HL-60/S4 (cell line): ENCODE results near the gene NFIA.

ENCODE experiments used
- in situ Hi-C: fragments of 300-500 bp; cut with MboI; formaldehyde crosslinking; loops from 2 replicates; pipeline ENCODE4 v1.14.3; 2022; ENCODE audit warnings: low sequenced_read_pairs

The NFIA gene

GRCh38 chr1:61208831-61209230 is 126.5 kb downstream of the NFIA start:
- in situ Hi-C loops = no loop called here

- in situ Hi-C loops = no loop called here
These were observed 128.2 kb downstream of the NFIA start for GRCh38 chr1:61210435-61211154.

GRCh38 chr1:61213245-61214011 is 131.1 kb downstream of the NFIA start:
- in situ Hi-C loops = no loop called here

GRCh38 chr1:61215119-61215518 is 132.8 kb downstream of the NFIA start:
- in situ Hi-C loops = no loop called here

- in situ Hi-C loops = no loop called here
These were observed 133.4 kb downstream of the NFIA start for GRCh38 chr1:61215676-61216289.

GRCh38 chr1:61220536-61220935 is 138.2 kb downstream of the NFIA start:
- in situ Hi-C loops = no loop called here

GRCh38 chr1:61221642-61222041 is 139.3 kb downstream of the NFIA start:
- in situ Hi-C loops = no loop called here

- in situ Hi-C loops = no loop called here
These were observed 139.9 kb downstream of the NFIA start for GRCh38 chr1:61222240-61222639.

GRCh38 chr1:61223140-61223539 is 140.8 kb downstream of the NFIA start:
- in situ Hi-C loops = no loop called here

- in situ Hi-C loops = no loop called here
These were observed 142.2 kb downstream of the NFIA start for GRCh38 chr1:61224609-61225008.

- in situ Hi-C loops = no loop called here
These were observed 143.1 kb downstream of the NFIA start for GRCh38 chr1:61225478-61225877.

GRCh38 chr1:61226791-61227567 is 144.6 kb downstream of the NFIA start:
- in situ Hi-C loops = no loop called here

- in situ Hi-C loops = no loop called here
These were observed 145.6 kb downstream of the NFIA start for GRCh38 chr1:61227857-61228550.

GRCh38 chr1:61230523-61230922 is 148.2 kb downstream of the NFIA start:
- in situ Hi-C loops = no loop called here

- in situ Hi-C loops = no loop called here
These were observed 149.4 kb downstream of the NFIA start for GRCh38 chr1:61231795-61232194.

GRCh38 chr1:61233121-61233660 is 150.8 kb downstream of the NFIA start:
- in situ Hi-C loops = no loop called here

- in situ Hi-C loops = no loop called here
These were observed 152.2 kb downstream of the NFIA start for GRCh38 chr1:61234587-61234919.

GRCh38 chr1:61237147-61237546 is 154.8 kb downstream of the NFIA start:
- in situ Hi-C loops = no loop called here

GRCh38 chr1:61237659-61238358 is 155.4 kb downstream of the NFIA start:
- in situ Hi-C loops = no loop called here

- in situ Hi-C loops = no loop called here
These were observed 156.0 kb downstream of the NFIA start for GRCh38 chr1:61238359-61238665.
